Measurements from ENCODE around the gene ADAMTSL2.

Gene ADAMTSL2
- long read RNA-seq, partial matches to known transcripts = 0 of 1 reads
- long read RNA-seq, other reads (novel, unspliced or antisense) = 1 of 1 reads

DNA sequence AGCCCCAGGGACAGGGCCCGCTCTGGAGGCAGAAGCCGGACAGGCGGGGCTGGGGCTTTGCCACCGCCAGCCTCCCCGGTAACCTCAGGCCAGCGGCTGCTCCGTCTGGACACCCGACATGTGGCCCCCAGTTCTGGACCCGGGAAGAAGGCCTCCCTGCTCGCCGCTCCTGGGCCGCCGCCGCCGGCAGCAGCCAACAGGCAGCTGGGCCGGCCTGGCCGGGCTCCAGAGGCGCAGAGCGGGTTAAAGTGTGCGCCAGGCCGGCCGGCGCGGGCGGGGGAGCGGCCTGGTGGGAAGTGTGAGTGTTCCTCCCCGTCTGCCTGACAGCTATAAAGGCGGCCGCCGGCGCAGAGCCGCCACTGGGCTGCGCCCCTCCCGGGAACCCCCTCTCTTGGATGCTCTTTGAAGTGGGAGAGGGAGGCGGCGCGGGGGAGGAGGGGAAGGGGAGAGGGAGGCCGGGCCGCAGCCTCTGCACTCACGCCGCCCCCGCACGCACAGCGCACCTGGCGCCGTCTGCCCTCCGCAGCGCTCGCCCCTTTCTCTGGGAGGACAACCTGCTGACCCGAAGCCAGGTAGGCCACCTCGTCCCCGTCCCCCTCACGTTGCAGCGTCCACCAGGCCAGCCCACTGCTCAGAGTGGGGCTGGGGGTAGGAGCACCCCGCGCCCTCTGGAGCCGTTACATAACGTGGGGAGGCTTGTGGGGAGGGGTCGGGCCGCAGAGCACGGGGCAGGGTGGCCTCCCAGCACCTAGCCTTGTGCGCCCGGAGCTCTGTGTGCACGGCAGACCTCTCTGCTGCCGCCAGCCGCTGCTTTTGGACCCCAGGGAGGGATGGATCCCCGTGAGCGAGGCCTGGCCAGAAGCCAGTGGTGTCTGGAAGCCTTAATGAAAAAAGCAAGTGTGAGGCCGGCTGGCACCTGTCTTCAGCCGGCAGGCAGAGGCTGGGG lies at the start of gene ADAMTSL2:
ADAMTSL2 (plus strand) TSS at position 359 of the 946 bp plus-strand sequence. CDS start 2,009 bp downstream, outside the sequence.
- TF ChIP-seq POLR2AphosphoS5 (IDR thresholded peaks at IDR 0.05; ENCODE audit: low read depth) = no peak
- no peak for TF ChIP-seq SPI1 (IDR thresholded peaks at IDR 0.05; ENCODE audit: borderline replicate concordance, low read depth)
- TF ChIP-seq, protein P1, sequence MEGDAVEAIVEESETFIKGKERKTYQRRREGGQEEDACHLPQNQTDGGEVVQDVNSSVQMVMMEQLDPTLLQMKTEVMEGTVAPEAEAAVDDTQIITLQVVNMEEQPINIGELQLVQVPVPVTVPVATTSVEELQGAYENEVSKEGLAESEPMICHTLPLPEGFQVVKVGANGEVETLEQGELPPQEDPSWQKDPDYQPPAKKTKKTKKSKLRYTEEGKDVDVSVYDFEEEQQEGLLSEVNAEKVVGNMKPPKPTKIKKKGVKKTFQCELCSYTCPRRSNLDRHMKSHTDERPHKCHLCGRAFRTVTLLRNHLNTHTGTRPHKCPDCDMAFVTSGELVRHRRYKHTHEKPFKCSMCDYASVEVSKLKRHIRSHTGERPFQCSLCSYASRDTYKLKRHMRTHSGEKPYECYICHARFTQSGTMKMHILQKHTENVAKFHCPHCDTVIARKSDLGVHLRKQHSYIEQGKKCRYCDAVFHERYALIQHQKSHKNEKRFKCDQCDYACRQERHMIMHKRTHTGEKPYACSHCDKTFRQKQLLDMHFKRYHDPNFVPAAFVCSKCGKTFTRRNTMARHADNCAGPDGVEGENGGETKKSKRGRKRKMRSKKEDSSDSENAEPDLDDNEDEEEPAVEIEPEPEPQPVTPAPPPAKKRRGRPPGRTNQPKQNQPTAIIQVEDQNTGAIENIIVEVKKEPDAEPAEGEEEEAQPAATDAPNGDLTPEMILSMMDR (IDR thresholded peaks at IDR 0.05; ENCODE audit: insufficient read depth, low read length) = no peak
- TF ChIP-seq GABPA (IDR thresholded peaks at IDR 0.05; ENCODE audit: low read depth) = no peak
- TF ChIP-seq, protein P2, sequence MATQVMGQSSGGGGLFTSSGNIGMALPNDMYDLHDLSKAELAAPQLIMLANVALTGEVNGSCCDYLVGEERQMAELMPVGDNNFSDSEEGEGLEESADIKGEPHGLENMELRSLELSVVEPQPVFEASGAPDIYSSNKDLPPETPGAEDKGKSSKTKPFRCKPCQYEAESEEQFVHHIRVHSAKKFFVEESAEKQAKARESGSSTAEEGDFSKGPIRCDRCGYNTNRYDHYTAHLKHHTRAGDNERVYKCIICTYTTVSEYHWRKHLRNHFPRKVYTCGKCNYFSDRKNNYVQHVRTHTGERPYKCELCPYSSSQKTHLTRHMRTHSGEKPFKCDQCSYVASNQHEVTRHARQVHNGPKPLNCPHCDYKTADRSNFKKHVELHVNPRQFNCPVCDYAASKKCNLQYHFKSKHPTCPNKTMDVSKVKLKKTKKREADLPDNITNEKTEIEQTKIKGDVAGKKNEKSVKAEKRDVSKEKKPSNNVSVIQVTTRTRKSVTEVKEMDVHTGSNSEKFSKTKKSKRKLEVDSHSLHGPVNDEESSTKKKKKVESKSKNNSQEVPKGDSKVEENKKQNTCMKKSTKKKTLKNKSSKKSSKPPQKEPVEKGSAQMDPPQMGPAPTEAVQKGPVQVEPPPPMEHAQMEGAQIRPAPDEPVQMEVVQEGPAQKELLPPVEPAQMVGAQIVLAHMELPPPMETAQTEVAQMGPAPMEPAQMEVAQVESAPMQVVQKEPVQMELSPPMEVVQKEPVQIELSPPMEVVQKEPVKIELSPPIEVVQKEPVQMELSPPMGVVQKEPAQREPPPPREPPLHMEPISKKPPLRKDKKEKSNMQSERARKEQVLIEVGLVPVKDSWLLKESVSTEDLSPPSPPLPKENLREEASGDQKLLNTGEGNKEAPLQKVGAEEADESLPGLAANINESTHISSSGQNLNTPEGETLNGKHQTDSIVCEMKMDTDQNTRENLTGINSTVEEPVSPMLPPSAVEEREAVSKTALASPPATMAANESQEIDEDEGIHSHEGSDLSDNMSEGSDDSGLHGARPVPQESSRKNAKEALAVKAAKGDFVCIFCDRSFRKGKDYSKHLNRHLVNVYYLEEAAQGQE (IDR thresholded peaks at IDR 0.05; ENCODE audit: insufficient replicate concordance, low read depth) = no peak
- Histone ChIP-seq H3K27me3 (ENCODE audit: insufficient read depth, poor library complexity, severe bottlenecking) (peaks cover 25% of the 10 kb centered on the region), H3K27ac (replicated peaks) (no peak within 1 kb of the TSS), H3K4me3 (replicated peaks; ENCODE audit: insufficient read depth, low read length) (no peak within 1 kb of the TSS)
- DNase-seq (ENCODE audit: low read depth in 1 of 2, low spot score in 1 of 2) = no peak

- no peaks in the 10 kb centered on the region for H3K27me3 ChIP-seq (ENCODE audit: insufficient read depth, poor library complexity, severe bottlenecking)
- H3K4me3 ChIP-seq (replicated peaks; ENCODE audit: insufficient read depth, low read length) = no peak overlapping the region
- H3K27ac ChIP-seq (replicated peaks) = no peak overlapping the region
- peak; percentile 40 to 47 for DNase-seq (ENCODE audit: low read depth in 1 of 2, low spot score in 1 of 2)
- TF ChIP-seq POLR2AphosphoS5 (IDR thresholded peaks at IDR 0.05; ENCODE audit: low read depth) (no peak), GABPA (IDR thresholded peaks at IDR 0.05; ENCODE audit: low read depth) (no peak), SPI1 (IDR thresholded peaks at IDR 0.05; ENCODE audit: borderline replicate concordance, low read depth) (peak; percentile 71)
- TF ChIP-seq, protein P2 (IDR thresholded peaks at IDR 0.05; ENCODE audit: insufficient replicate concordance, low read depth) = no peak
- TF ChIP-seq, protein P1 (IDR thresholded peaks at IDR 0.05; ENCODE audit: insufficient read depth, low read length) = no peak
Observed at GRCh38 chr9:133485531-133486260, 48.8 kb upstream of the ADAMTSL2 start.

- Histone ChIP-seq H3K27me3 (ENCODE audit: insufficient read depth, poor library complexity, severe bottlenecking) (no peaks in the 10 kb centered on the region), H3K4me3 (replicated peaks; ENCODE audit: insufficient read depth, low read length) (no peak overlapping the region), H3K27ac (replicated peaks) (no peak overlapping the region)
- TF ChIP-seq, protein P1 (IDR thresholded peaks at IDR 0.05; ENCODE audit: insufficient read depth, low read length) = no peak
- TF ChIP-seq GABPA (IDR thresholded peaks at IDR 0.05; ENCODE audit: low read depth) = no peak
- TF ChIP-seq, protein P2 (IDR thresholded peaks at IDR 0.05; ENCODE audit: insufficient replicate concordance, low read depth) = no peak
- no peak for TF ChIP-seq SPI1 (IDR thresholded peaks at IDR 0.05; ENCODE audit: borderline replicate concordance, low read depth)
- no peak for TF ChIP-seq POLR2AphosphoS5 (IDR thresholded peaks at IDR 0.05; ENCODE audit: low read depth)
- DNase-seq (ENCODE audit: low read depth in 1 of 2, low spot score in 1 of 2) = no peak
Observed at GRCh38 chr9:133487331-133487725, 47.2 kb upstream of the ADAMTSL2 start.

Measured in HL-60 (cell line).